Neural crest cell (in vitro differentiated cells): Measurements from ENCODE around the gene NAXE. TPM values are rescaled to one million over a fixed set of nuclear protein-coding genes. Genes with fewer than 3 reads are reported as not detected.

Experiments used
- DNase-seq: peaks from one replicate; pipeline ENCODE4 v3.0.0; 2021; ENCODE audit warnings: low read depth, mixed read lengths, low spot score
- H3K27ac Mint-ChIP-seq: one replicate; pipeline ENCODE4 v1.8.0; 2021; ENCODE audit warnings: mild to moderate bottlenecking, mixed read lengths; ENCODE audit not compliant: unreplicated experiment
- H3K27me3 Mint-ChIP-seq: 2 replicates; pipeline ENCODE4 v1.8.0; 2021; ENCODE audit warnings: low read depth, mild to moderate bottlenecking, mixed read lengths
- H3K36me3 Mint-ChIP-seq: 2 replicates; pipeline ENCODE4 v1.8.0; 2021; ENCODE audit warnings: low read depth, mild to moderate bottlenecking, mixed read lengths
- H3K4me1 Mint-ChIP-seq: 2 replicates; pipeline ENCODE4 v1.8.0; 2021; ENCODE audit warnings: mixed read lengths
- H3K4me3 Mint-ChIP-seq: one replicate; pipeline ENCODE4 v1.8.0; 2021; ENCODE audit warnings: mild to moderate bottlenecking, mixed read lengths
- H3K9me3 Mint-ChIP-seq: 2 replicates; pipeline ENCODE4 v1.8.0; 2021; ENCODE audit warnings: mixed read lengths
- total RNA-seq: library from RNA; stranded (reverse); gene quantifications from 2 replicates; pipeline ENCODE4 v1.2.1, GENCODE V29; 2021
- TF ChIP-seq, protein P1 (sequence below): fragments of 200-600 bp; sonication (generic); conservative IDR thresholded peaks from 2 replicates; pipeline ENCODE4 v1.5.0; 2021; ENCODE audit warnings: antibody characterized with exemption, mild to moderate bottlenecking

NAXE gene
- total RNA-seq, 1 donor from 2014 or later: 76.5 TPM

DNA sequence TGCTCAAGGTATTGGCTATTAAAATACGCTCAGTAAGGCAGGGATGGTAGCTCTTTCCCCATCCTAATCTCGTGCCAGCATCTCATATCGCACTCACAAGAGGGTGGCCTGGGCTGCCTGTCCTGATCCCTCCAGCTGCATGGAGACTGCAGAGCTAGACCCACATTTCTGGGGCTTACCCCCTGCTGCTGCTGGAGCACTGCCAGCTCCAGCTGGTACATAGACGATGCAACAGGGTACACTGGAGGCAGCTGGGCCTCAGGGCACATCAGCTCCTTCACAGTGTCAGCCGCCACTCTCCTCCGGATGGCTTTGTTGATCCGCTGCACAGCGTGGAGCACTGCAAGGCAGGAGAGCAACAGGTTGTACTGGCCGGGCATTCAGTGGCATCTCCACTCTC is 35.2 kb upstream of the NAXE start:
- no peak overlapping the region for H3K4me3 Mint-ChIP-seq
- H3K27me3 Mint-ChIP-seq: no peaks in the 10 kb centered on the region
- H3K36me3 Mint-ChIP-seq: peaks cover 9% of the 10 kb centered on the region
- DNase-seq: no peak
- no peak overlapping the region for H3K27ac Mint-ChIP-seq
- no peaks in the 10 kb centered on the region for H3K4me1 Mint-ChIP-seq
- TF ChIP-seq, protein P1, sequence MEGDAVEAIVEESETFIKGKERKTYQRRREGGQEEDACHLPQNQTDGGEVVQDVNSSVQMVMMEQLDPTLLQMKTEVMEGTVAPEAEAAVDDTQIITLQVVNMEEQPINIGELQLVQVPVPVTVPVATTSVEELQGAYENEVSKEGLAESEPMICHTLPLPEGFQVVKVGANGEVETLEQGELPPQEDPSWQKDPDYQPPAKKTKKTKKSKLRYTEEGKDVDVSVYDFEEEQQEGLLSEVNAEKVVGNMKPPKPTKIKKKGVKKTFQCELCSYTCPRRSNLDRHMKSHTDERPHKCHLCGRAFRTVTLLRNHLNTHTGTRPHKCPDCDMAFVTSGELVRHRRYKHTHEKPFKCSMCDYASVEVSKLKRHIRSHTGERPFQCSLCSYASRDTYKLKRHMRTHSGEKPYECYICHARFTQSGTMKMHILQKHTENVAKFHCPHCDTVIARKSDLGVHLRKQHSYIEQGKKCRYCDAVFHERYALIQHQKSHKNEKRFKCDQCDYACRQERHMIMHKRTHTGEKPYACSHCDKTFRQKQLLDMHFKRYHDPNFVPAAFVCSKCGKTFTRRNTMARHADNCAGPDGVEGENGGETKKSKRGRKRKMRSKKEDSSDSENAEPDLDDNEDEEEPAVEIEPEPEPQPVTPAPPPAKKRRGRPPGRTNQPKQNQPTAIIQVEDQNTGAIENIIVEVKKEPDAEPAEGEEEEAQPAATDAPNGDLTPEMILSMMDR: no peak
- H3K9me3 Mint-ChIP-seq: no peaks in the 10 kb centered on the region

DNA sequence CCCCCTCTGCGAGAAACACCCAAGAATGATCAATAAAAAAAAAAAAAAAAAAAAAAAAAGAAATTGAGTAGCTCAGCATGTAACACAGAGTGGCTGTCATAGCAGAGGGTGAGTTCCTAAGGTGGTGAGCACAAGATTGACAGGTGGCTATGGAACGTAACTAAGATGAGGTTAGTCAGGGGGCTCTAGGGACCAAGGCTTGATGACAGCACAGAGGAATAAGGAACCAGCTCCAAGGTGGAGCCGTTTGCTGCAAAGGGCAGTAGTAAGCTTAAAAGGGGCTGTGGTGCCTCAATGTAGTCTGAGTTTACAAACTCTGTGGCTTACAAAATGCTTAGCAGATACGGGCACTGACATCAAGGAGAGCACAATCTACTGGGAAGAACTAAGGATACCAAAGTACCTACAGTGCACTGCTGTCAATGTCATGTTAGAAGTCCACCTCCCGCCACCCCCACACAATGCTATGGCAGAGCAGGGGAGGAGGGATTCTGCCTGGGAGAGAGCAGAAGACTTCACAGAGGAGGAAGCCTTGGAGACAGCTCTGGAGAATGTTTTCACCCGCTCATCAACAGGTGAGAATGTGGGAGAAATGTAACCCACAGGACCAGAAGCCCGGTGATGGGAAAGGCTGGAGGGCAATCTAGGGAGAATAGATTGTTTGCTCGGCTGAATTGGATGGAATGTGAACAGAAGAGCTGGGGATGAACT is 32.3 kb upstream of the NAXE start:
- DNase-seq: no peak
- peaks cover 12% of the 10 kb centered on the region for H3K36me3 Mint-ChIP-seq
- H3K9me3 Mint-ChIP-seq: no peaks in the 10 kb centered on the region
- H3K4me1 Mint-ChIP-seq: no peaks in the 10 kb centered on the region
- no peak overlapping the region for H3K27ac Mint-ChIP-seq
- H3K27me3 Mint-ChIP-seq: no peaks in the 10 kb centered on the region
- TF ChIP-seq, protein P1: no peak
- no peak overlapping the region for H3K4me3 Mint-ChIP-seq

DNA sequence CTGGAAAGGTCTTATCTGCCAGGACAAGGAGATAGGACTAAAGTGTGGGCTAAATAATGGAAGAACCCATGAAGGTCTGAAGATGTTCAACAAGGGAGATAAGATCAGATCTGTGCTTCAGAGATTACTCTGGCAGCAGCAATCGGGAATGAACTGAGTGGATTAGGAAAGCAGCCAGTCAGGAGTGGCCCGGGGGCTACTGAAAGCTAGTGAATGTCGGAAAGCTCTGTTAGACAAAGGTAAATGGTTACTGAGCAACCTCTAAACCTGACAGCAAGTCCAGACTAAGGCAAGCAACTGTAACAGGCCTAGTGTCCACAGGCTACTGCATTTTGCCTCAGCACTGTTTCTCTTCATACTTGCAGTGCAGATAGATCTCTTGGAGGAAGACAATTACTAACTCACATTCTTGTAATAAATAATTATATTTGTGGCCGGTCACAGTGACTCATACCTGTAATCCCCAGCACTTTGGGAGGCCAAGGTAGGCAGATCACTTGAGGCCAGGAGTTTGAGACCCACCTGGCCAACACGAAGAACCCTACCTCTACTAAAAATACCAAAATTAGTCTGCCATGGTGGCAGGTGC is 31.7 kb upstream of the NAXE start:
- no peaks in the 10 kb centered on the region for H3K4me1 Mint-ChIP-seq
- H3K4me3 Mint-ChIP-seq: no peak overlapping the region
- peaks cover 16% of the 10 kb centered on the region for H3K36me3 Mint-ChIP-seq
- TF ChIP-seq, protein P1: no peak
- DNase-seq: no peak
- H3K27me3 Mint-ChIP-seq: no peaks in the 10 kb centered on the region
- no peak overlapping the region for H3K27ac Mint-ChIP-seq
- no peaks in the 10 kb centered on the region for H3K9me3 Mint-ChIP-seq

DNA sequence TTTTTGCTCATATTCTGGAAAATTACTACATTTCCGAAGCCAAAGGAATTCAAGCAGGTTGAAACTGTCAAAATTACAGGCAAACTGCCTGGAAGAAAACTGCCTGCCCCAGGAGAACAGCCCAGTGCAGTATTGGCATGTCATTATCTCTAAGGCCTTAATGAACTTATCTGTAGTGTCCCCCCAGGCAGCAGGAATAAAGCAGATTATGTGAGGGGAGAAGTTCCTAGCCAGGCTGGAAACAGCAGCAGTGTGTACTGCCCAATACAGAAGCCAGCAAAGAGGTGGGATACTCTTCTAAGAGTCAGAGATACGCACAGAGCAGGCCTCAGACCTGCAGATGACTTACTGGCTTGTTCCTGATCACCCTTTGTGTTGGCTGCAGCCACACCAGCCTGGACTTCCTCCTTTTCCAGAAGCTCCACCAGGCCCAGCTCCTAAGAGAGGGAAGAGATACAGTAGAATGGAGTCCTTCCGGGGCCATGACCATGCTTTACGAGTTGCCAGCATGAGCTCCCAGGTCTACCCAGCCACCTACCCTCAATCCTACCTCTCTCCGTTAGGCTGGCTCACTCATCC is 30.9 kb upstream of the NAXE start:
- Mint-ChIP-seq H3K27ac (peak overlapping the region; percentile 29), H3K9me3 (no peaks in the 10 kb centered on the region), H3K36me3 (peaks cover 20% of the 10 kb centered on the region), H3K4me3 (no peak overlapping the region), H3K4me1 (no peaks in the 10 kb centered on the region), H3K27me3 (no peaks in the 10 kb centered on the region)
- TF ChIP-seq, protein P1: no peak
- DNase-seq: no peak

DNA sequence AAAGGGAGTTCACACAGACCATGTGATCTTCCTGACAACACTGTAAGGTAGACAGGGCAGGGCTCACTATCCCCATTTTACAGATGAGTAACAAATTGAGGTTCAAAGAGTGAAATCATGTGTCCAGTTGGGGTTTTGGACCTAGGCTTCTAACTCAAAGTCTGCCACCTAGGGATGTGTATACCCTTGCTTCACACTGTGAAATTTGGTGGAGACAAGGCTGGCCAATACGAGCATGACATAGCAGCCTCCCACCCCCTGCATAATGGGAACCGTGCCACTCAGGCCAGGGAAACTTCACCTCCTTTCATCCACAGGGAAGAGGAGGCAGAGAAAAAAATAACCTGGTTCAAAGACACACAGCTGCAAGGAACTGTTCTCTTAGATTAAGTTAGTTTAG is 26.1 kb upstream of the NAXE start:
- Mint-ChIP-seq H3K9me3 (no peaks in the 10 kb centered on the region), H3K27me3 (no peaks in the 10 kb centered on the region), H3K27ac (no peak overlapping the region), H3K4me1 (no peaks in the 10 kb centered on the region), H3K36me3 (peaks cover 26% of the 10 kb centered on the region), H3K4me3 (no peak overlapping the region)
- TF ChIP-seq, protein P1: no peak
- no peak for DNase-seq
